AG04450 (cell line): ENCODE measurements around the gene AQP12A. TPM values are rescaled to one million over a fixed set of nuclear protein-coding genes. Genes with fewer than 3 reads are reported as not detected.
"Not testable (repeated sequence)": the region's sequence is repeated elsewhere in the genome, so short reads cannot be mapped to it uniquely, and the experiment has no call there.

ENCODE experiments used
- CTCF ChIA-PET: fragments of 300-600, 350-600 bp; formaldehyde crosslinking; extraction: SDS; loops from one replicate; lab custom pipeline; 2022; ENCODE audit warnings: antibody characterized with exemption, inconsistent platforms; lab: Charles Lee
- POLR2A ChIA-PET: fragments of 350-600 bp; formaldehyde crosslinking; extraction: SDS; loops from one replicate; lab custom pipeline; 2021; ENCODE audit warnings: antibody characterized with exemption, inconsistent platforms; lab: Yijun Ruan, JAX
- DNase-seq: peaks from one replicate; pipeline ENCODE4 v3.0.0-alpha.2; 2011; ENCODE audit warnings: low read depth, low spot score
- H3K27ac ChIP-seq: one replicate; pipeline ENCODE4 v1.5.1; 2012; ENCODE audit warnings: low read depth, low read length, control low read depth
- H3K27me3 ChIP-seq: one replicate; pipeline ENCODE4 v1.6.0; 2012; ENCODE audit warnings: low read length; ENCODE audit not compliant: control insufficient read depth, insufficient read depth
- H3K4me3 ChIP-seq: 2 replicates; pipeline ENCODE4 v1.5.1; 2011; ENCODE audit warnings: mild to moderate bottlenecking, low read depth, low read length, control low read depth
- H3K9me3 ChIP-seq: 2 replicates; pipeline ENCODE4 v1.5.1; 2012; ENCODE audit warnings: low read length; ENCODE audit not compliant: control insufficient read depth, insufficient read depth
- CTCF ChIP-seq: IDR thresholded peaks from 2 replicates; pipeline ENCODE4 v1.5.1; 2011; ENCODE audit warnings: low read depth, low read length, control low read depth, inconsistent platforms
- polyA plus RNA-seq: library from polyadenylated mRNA; depleted of rRNA; stranded (reverse); fragments of >200 nt; gene quantifications from 2 replicates; pipeline ENCODE4 v1.2.3, GENCODE V29; 2011

AQP12A gene
- polyA plus RNA-seq, 1 experiment, result not detected

GRCh38 chr2:240689975-240690374 is 1.7 kb upstream of the AQP12A start:
- Histone ChIP-seq H3K4me3 (no peak overlapping the region), H3K27ac (no peak overlapping the region), H3K9me3 (no peaks in the 10 kb centered on the region), H3K27me3 (peaks cover 17% of the 10 kb centered on the region)
- POLR2A ChIA-PET, result no interaction called here
- CTCF ChIA-PET, result no interaction called here
- DNase-seq, result no peak
- no peak for TF ChIP-seq CTCF

- H3K9me3 ChIP-seq, POLR2A ChIA-PET, DNase-seq, H3K4me3 ChIP-seq, CTCF ChIA-PET, H3K27ac ChIP-seq: not testable (repeated sequence)
- peaks cover 17% of the 10 kb centered on the region for H3K27me3 ChIP-seq
Measured at GRCh38 chr2:240690421-240691074, 1.1 kb upstream of the AQP12A start.

- POLR2A ChIA-PET, H3K4me3 ChIP-seq, CTCF ChIA-PET, H3K9me3 ChIP-seq, H3K27ac ChIP-seq, DNase-seq: not testable (repeated sequence)
- peaks cover 12% of the 10 kb centered on the region for H3K27me3 ChIP-seq
Measured at GRCh38 chr2:240691075-240691427, 615 bp upstream of the AQP12A start.

GRCh38 chr2:240692583-240693561 is 1.2 kb downstream of the AQP12A start:
- H3K9me3 ChIP-seq, H3K27ac ChIP-seq, H3K4me3 ChIP-seq, DNase-seq, CTCF ChIA-PET, POLR2A ChIA-PET, H3K27me3 ChIP-seq: not testable (repeated sequence)

- POLR2A ChIA-PET, result not testable (repeated sequence)
Measured at GRCh38 chr2:240694304-240694703, 2.6 kb downstream of the AQP12A start.

GRCh38 chr2:240695593-240695992 is 3.9 kb downstream of the AQP12A start:
- H3K27me3 ChIP-seq, H3K27ac ChIP-seq, H3K9me3 ChIP-seq, H3K4me3 ChIP-seq, DNase-seq, CTCF ChIA-PET, POLR2A ChIA-PET: not testable (repeated sequence)

More at GRCh38 chr2:240694304-240694703, 2.6 kb downstream of the AQP12A start:
- H3K27me3 ChIP-seq, H3K4me3 ChIP-seq, CTCF ChIA-PET, H3K27ac ChIP-seq, H3K9me3 ChIP-seq, DNase-seq: not testable (repeated sequence)

- CTCF ChIA-PET, H3K9me3 ChIP-seq, POLR2A ChIA-PET, H3K27ac ChIP-seq, H3K27me3 ChIP-seq, H3K4me3 ChIP-seq, DNase-seq: not testable (repeated sequence)
Measured at GRCh38 chr2:240696469-240696868, 4.8 kb downstream of the AQP12A start.

GRCh38 chr2:240698852-240699561 is 7.3 kb downstream of the AQP12A start:
- CTCF ChIA-PET, H3K9me3 ChIP-seq, DNase-seq, H3K4me3 ChIP-seq, H3K27ac ChIP-seq, POLR2A ChIA-PET, H3K27me3 ChIP-seq: not testable (repeated sequence)

GRCh38 chr2:240699835-240700234 is 8.2 kb downstream of the AQP12A start:
- H3K27ac ChIP-seq, H3K4me3 ChIP-seq, H3K9me3 ChIP-seq, POLR2A ChIA-PET, DNase-seq, H3K27me3 ChIP-seq: not testable (repeated sequence)
- CTCF ChIA-PET, result interaction anchor here (0.8 kb wide), 1 partner anchor 186 kb away, joined by 3 read pairs; no protein-coding TSS in a partner anchor

- H3K9me3 ChIP-seq, CTCF ChIA-PET, H3K4me3 ChIP-seq, POLR2A ChIA-PET, H3K27ac ChIP-seq, DNase-seq: not testable (repeated sequence)
- peaks cover 15% of the 10 kb centered on the region for H3K27me3 ChIP-seq
Measured at GRCh38 chr2:240700616-240701015, 8.9 kb downstream of the AQP12A start.
